ENCODE results near the gene DNTT.

Gene DNTT

GRCh38 chr10:96360331-96360730 lies 56.1 kb downstream of the DNTT start:
- Mint-ChIP-seq H3K27me3 (peaks cover 6% of the 10 kb centered on the region), H3K4me1 (no peaks in the 10 kb centered on the region), H3K4me3 (no peak overlapping the region), H3K36me3 (ENCODE audit: low read depth) (no peaks in the 10 kb centered on the region), H3K9me3 (no peaks in the 10 kb centered on the region), H3K27ac (no peak overlapping the region)
- no peak for DNase-seq
- no peak for ATAC-seq

- peaks cover 6% of the 10 kb centered on the region for H3K27me3 Mint-ChIP-seq
- no peak for ATAC-seq
These were observed 56.5 kb downstream of the DNTT start for GRCh38 chr10:96360766-96361165.

GRCh38 chr10:96365571-96365970 lies 61.3 kb downstream of the DNTT start:
- ATAC-seq (no peak), DNase-seq (no peak)
- Mint-ChIP-seq H3K4me1 (no peaks in the 10 kb centered on the region), H3K9me3 (no peaks in the 10 kb centered on the region), H3K27me3 (peaks cover 1% of the 10 kb centered on the region), H3K4me3 (no peak overlapping the region), H3K27ac (no peak overlapping the region), H3K36me3 (ENCODE audit: low read depth) (no peaks in the 10 kb centered on the region)

More at GRCh38 chr10:96360766-96361165, 56.5 kb downstream of the DNTT start:
- Mint-ChIP-seq H3K9me3 (no peaks in the 10 kb centered on the region), H3K36me3 (ENCODE audit: low read depth) (no peaks in the 10 kb centered on the region), H3K4me3 (no peak overlapping the region), H3K4me1 (no peaks in the 10 kb centered on the region), H3K27ac (no peak overlapping the region)
- no peak for DNase-seq

GRCh38 chr10:96366508-96366907 lies 62.3 kb downstream of the DNTT start:
- no peaks in the 10 kb centered on the region for H3K36me3 Mint-ChIP-seq (ENCODE audit: low read depth)
- peaks cover 1% of the 10 kb centered on the region for H3K27me3 Mint-ChIP-seq
- DNase-seq: no peak
- H3K9me3 Mint-ChIP-seq: no peaks in the 10 kb centered on the region
- ATAC-seq: no peak
- H3K4me3 Mint-ChIP-seq: no peak overlapping the region
- H3K27ac Mint-ChIP-seq: no peak overlapping the region
- no peaks in the 10 kb centered on the region for H3K4me1 Mint-ChIP-seq

GRCh38 chr10:96367470-96367869 lies 63.2 kb downstream of the DNTT start:
- ATAC-seq: no peak
- Mint-ChIP-seq H3K27ac (no peak overlapping the region), H3K9me3 (no peaks in the 10 kb centered on the region), H3K4me3 (no peak overlapping the region), H3K4me1 (no peaks in the 10 kb centered on the region), H3K36me3 (ENCODE audit: low read depth) (no peaks in the 10 kb centered on the region), H3K27me3 (peaks cover 1% of the 10 kb centered on the region)
- no peak for DNase-seq

GRCh38 chr10:96368971-96369370 lies 64.7 kb downstream of the DNTT start:
- Mint-ChIP-seq H3K4me3 (no peak overlapping the region), H3K27ac (no peak overlapping the region), H3K9me3 (no peaks in the 10 kb centered on the region), H3K4me1 (no peaks in the 10 kb centered on the region), H3K36me3 (ENCODE audit: low read depth) (no peaks in the 10 kb centered on the region), H3K27me3 (peaks cover 5% of the 10 kb centered on the region)
- DNase-seq (no peak), ATAC-seq (no peak)

GRCh38 chr10:96369890-96370583 lies 65.8 kb downstream of the DNTT start:
- Mint-ChIP-seq H3K4me1 (peaks cover 7% of the 10 kb centered on the region), H3K36me3 (ENCODE audit: low read depth) (no peaks in the 10 kb centered on the region), H3K27me3 (peaks cover 15% of the 10 kb centered on the region), H3K27ac (no peak overlapping the region), H3K4me3 (no peak overlapping the region), H3K9me3 (no peaks in the 10 kb centered on the region)
- no peak for DNase-seq
- no peak for ATAC-seq

GRCh38 chr10:96370584-96371157 lies 66.4 kb downstream of the DNTT start:
- Mint-ChIP-seq H3K4me3 (no peak overlapping the region), H3K27ac (no peak overlapping the region), H3K27me3 (peaks cover 15% of the 10 kb centered on the region), H3K9me3 (no peaks in the 10 kb centered on the region), H3K36me3 (ENCODE audit: low read depth) (no peaks in the 10 kb centered on the region), H3K4me1 (peaks cover 12% of the 10 kb centered on the region)
- peak; percentile 54 for DNase-seq
- no peak for ATAC-seq

- peaks cover 14% of the 10 kb centered on the region for H3K4me1 Mint-ChIP-seq
- H3K36me3 Mint-ChIP-seq (ENCODE audit: low read depth): no peaks in the 10 kb centered on the region
- no peaks in the 10 kb centered on the region for H3K9me3 Mint-ChIP-seq
- no peak for ATAC-seq
- no peak for DNase-seq
- H3K4me3 Mint-ChIP-seq: no peak overlapping the region
- H3K27me3 Mint-ChIP-seq: peaks cover 15% of the 10 kb centered on the region
- no peak overlapping the region for H3K27ac Mint-ChIP-seq
These were observed 67.1 kb downstream of the DNTT start for GRCh38 chr10:96371356-96371755.

GRCh38 chr10:96374004-96374403 lies 69.8 kb downstream of the DNTT start:
- Mint-ChIP-seq H3K4me1 (peaks cover 15% of the 10 kb centered on the region), H3K36me3 (ENCODE audit: low read depth) (no peaks in the 10 kb centered on the region), H3K27me3 (peaks cover 17% of the 10 kb centered on the region), H3K27ac (no peak overlapping the region), H3K4me3 (no peak overlapping the region), H3K9me3 (no peaks in the 10 kb centered on the region)
- DNase-seq: no peak
- no peak for ATAC-seq

- peaks cover 15% of the 10 kb centered on the region for H3K4me1 Mint-ChIP-seq
- H3K36me3 Mint-ChIP-seq (ENCODE audit: low read depth): no peaks in the 10 kb centered on the region
- H3K4me3 Mint-ChIP-seq: peak overlapping the region; percentile 75
- no peak for DNase-seq
- peaks cover 17% of the 10 kb centered on the region for H3K27me3 Mint-ChIP-seq
- no peaks in the 10 kb centered on the region for H3K9me3 Mint-ChIP-seq
- ATAC-seq: peak; percentile 4
- peak overlapping the region; percentile 18 for H3K27ac Mint-ChIP-seq
These were observed 70.4 kb downstream of the DNTT start for GRCh38 chr10:96374639-96374984.

- H3K36me3 Mint-ChIP-seq (ENCODE audit: low read depth): no peaks in the 10 kb centered on the region
- no peaks in the 10 kb centered on the region for H3K9me3 Mint-ChIP-seq
- DNase-seq: peak; percentile 81
- peak overlapping the region; percentile 18 for H3K27ac Mint-ChIP-seq
- peak overlapping the region; percentile 75 for H3K4me3 Mint-ChIP-seq
- ATAC-seq: peak; percentile 73
- peaks cover 15% of the 10 kb centered on the region for H3K4me1 Mint-ChIP-seq
- H3K27me3 Mint-ChIP-seq: peaks cover 15% of the 10 kb centered on the region
These were observed 71.0 kb downstream of the DNTT start for GRCh38 chr10:96374985-96375830.

GRCh38 chr10:96376483-96376882 lies 72.2 kb downstream of the DNTT start:
- Mint-ChIP-seq H3K27me3 (peaks cover 15% of the 10 kb centered on the region), H3K4me3 (no peak overlapping the region), H3K27ac (no peak overlapping the region), H3K36me3 (ENCODE audit: low read depth) (no peaks in the 10 kb centered on the region), H3K9me3 (no peaks in the 10 kb centered on the region), H3K4me1 (peaks cover 15% of the 10 kb centered on the region)
- no peak for DNase-seq
- ATAC-seq: no peak

GRCh38 chr10:96377816-96378294 lies 73.6 kb downstream of the DNTT start:
- peaks cover 15% of the 10 kb centered on the region for H3K4me1 Mint-ChIP-seq
- no peaks in the 10 kb centered on the region for H3K36me3 Mint-ChIP-seq (ENCODE audit: low read depth)
- H3K27me3 Mint-ChIP-seq: peaks cover 19% of the 10 kb centered on the region
- ATAC-seq (no peak), DNase-seq (no peak)
- H3K9me3 Mint-ChIP-seq: no peaks in the 10 kb centered on the region
- H3K27ac Mint-ChIP-seq: no peak overlapping the region
- H3K4me3 Mint-ChIP-seq: no peak overlapping the region

- H3K27ac Mint-ChIP-seq: no peak overlapping the region
- no peak for ATAC-seq
- H3K36me3 Mint-ChIP-seq (ENCODE audit: low read depth): no peaks in the 10 kb centered on the region
- H3K27me3 Mint-ChIP-seq: peaks cover 15% of the 10 kb centered on the region
- H3K9me3 Mint-ChIP-seq: no peaks in the 10 kb centered on the region
- no peak overlapping the region for H3K4me3 Mint-ChIP-seq
- H3K4me1 Mint-ChIP-seq: peaks cover 15% of the 10 kb centered on the region
- DNase-seq: no peak
These were observed 74.5 kb downstream of the DNTT start for GRCh38 chr10:96378741-96379140.
